K562 (cell line): ENCODE data around the gene RNF187. TPM values are rescaled to one million over a fixed set of nuclear protein-coding genes. Genes with fewer than 3 reads are reported as not detected.

ENCODE experiments used
- ARHGAP35 ChIP-seq: fragments of 450-650 bp; IDR thresholded peaks from 2 replicates; pipeline ENCODE4 v1.6.1; 2018; ENCODE audit not compliant: partially characterized antibody
- CGGBP1 ChIP-seq: fragments of 250-450 bp; sonication (Bioruptor Pico); IDR thresholded peaks from 2 replicates; pipeline ENCODE4 v1.9.0; 2021; ENCODE audit warnings: mild to moderate bottlenecking
- HES1 ChIP-seq: fragments of 450-650 bp; IDR thresholded peaks from 2 replicates; pipeline ENCODE4 v1.6.1; 2016; ENCODE audit warnings: low read depth, mild to moderate bottlenecking, moderate library complexity
- HMGXB4 ChIP-seq: sonication (generic); formaldehyde crosslinking; IDR thresholded peaks from 2 replicates; pipeline ENCODE4 v1.8.1; 2023; ENCODE audit warnings: mild to moderate bottlenecking, missing genetic modification reagents
- HOXB6 ChIP-seq: fragments of 250-450 bp; sonication (Bioruptor Pico); IDR thresholded peaks from 2 replicates; pipeline ENCODE4 v1.5.1; 2022; ENCODE audit warnings: mild to moderate bottlenecking, borderline replicate concordance
- MTA3 ChIP-seq: fragments of 450-650 bp; formaldehyde crosslinking; IDR thresholded peaks from 2 replicates; pipeline ENCODE4 v1.6.1; 2017; ENCODE audit warnings: mild to moderate bottlenecking, borderline replicate concordance
- NFE2L1 ChIP-seq: fragments of 450-650 bp; IDR thresholded peaks from 2 replicates; pipeline ENCODE4 v1.6.1; 2016; ENCODE audit warnings: missing genetic modification characterization, low read depth, mild to moderate bottlenecking, missing compliant biosample characterization, moderate library complexity, borderline replicate concordance
- NFIX ChIP-seq: fragments of 250-450 bp; sonication (Bioruptor Pico); IDR thresholded peaks from 2 replicates; pipeline ENCODE4 v1.4.0; 2020; ENCODE audit warnings: low read depth, mild to moderate bottlenecking, moderate library complexity
- POLR3A ChIP-seq: IDR thresholded peaks from 2 replicates; pipeline ENCODE4 v1.6.1; 2011; ENCODE audit warnings: borderline replicate concordance, mild to moderate bottlenecking, moderate library complexity; ENCODE audit not compliant: insufficient read length, insufficient read depth; ENCODE audit errors: extremely low read depth
- SMAD2 ChIP-seq: fragments of 150-350 bp; IDR thresholded peaks from 2 replicates; pipeline ENCODE4 v1.6.1; 2014; ENCODE audit warnings: low read depth, mild to moderate bottlenecking, low read length
- ZNF395 ChIP-seq: fragments of 200-800 bp; sonication (Bioruptor generic); IDR thresholded peaks from 2 replicates; pipeline ENCODE4 v1.6.1; 2017; ENCODE audit warnings: missing genetic modification characterization, missing compliant biosample characterization
- ZNF57 ChIP-seq: fragments of 450-650 bp; formaldehyde crosslinking; IDR thresholded peaks from 2 replicates; pipeline ENCODE4 v1.4.0; 2020; ENCODE audit warnings: mild to moderate bottlenecking, moderate library complexity
- ZNF766 ChIP-seq: fragments of 200-800 bp; sonication (Bioruptor generic); conservative IDR thresholded peaks from 2 replicates; pipeline ENCODE4 v1.6.1; 2016; ENCODE audit warnings: missing genetic modification characterization, missing compliant biosample characterization
- polyA plus RNA-seq, 8 experiments: library from polyadenylated mRNA; depleted of rRNA in 4 of 8; stranded (reverse) in 5 of 8; unstranded in 3 of 8; fragments of >200 nt; fragmentation: Nextera tagmentation in 2 of 8; fragmentation: Illumina TruSeq in 1 of 8; extraction: Ambion mirVana in 2 of 8; extraction: Trizol in 1 of 8; gene quantifications; 2 replicates each; pipeline versions ENCODE4 v1.2.1 to v1.2.3, GENCODE V29; 2011 to 2014; ENCODE audit warnings: inconsistent platforms in 1 of 8, missing spikeins in 1 of 8
- total RNA-seq, 7 experiments: library from RNA; depleted of rRNA in 6 of 7; stranded (reverse); fragments of >200 nt in 6 of 7; fragmentation: Illumina TruSeq in 2 of 7; extraction: Trizol in 2 of 7; gene quantifications; 2 replicates each; pipeline versions ENCODE4 v1.2.1 to v1.2.3, GENCODE V29; 2011 to 2021; ENCODE audit warnings: low replicate concordance in 1 of 7
- TF ChIP-seq, protein P1 (sequence below): sonication (generic); formaldehyde crosslinking; IDR thresholded peaks from 2 replicates; pipeline ENCODE4 v1.8.0; 2023; ENCODE audit warnings: mild to moderate bottlenecking, missing genetic modification reagents
- TF ChIP-seq, protein P2 (sequence below): sonication (generic); formaldehyde crosslinking; IDR thresholded peaks from 2 replicates; pipeline ENCODE4 v1.8.0; 2022; ENCODE audit warnings: mild to moderate bottlenecking, low read depth, missing genetic modification reagents
- TF ChIP-seq, protein P3 (sequence below): IDR thresholded peaks from 2 replicates; pipeline ENCODE4 v1.6.1; 2011; ENCODE audit not compliant: insufficient read length; ENCODE audit errors: extremely low read depth

Gene RNF187
- total and polyA plus RNA-seq, 9 of the 15 experiments (the other 6 are each of a cell fraction or from before 2014, with no cell fraction given) = 2.3 to 119 (median 41.9) TPM

DNA sequence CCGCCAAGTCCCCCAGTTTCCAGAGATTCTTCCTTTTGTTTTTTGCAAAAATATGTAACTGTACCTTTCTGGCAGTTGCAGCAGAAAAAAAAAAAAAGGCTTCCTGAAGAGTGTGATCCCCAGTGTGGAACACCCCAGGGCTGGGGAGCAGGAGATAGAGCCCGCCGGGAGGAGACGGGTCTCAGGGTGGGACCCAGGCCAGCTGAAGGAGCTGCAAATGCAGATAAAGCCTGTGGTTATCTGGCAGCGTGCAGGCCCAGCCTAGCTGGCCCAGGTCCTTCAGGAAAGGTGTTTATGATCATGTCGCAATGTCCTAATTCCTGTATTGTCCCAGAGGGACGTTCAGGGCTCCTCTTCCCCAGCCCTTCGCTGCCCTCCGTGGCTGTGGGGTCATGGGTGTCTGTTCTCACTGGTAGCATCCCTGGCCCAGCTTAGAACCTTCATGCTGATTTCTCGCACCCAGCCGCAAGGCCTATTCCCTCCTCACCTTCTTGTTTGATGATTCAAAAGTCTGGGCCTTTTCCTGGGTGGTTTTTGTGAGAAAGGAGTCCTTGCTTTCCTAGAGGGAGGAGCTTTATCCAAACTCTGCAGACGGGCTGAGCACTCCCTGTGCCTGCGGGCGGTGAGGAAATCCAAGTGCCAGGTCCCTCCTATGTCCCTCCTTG is 26.2 kb downstream of the RNF187 start (continued):
- no peak for TF ChIP-seq NFIX (CRISPR knock-in tag)
- 0 out of 2 replicates have a peak, but pooled peaks have one; percentile 24 for TF ChIP-seq ZNF57 (CRISPR knock-in tag)
- TF ChIP-seq ZNF766 (CRISPR knock-in tag) = peak; percentile 94
- no peak for TF ChIP-seq ARHGAP35
- no peak for TF ChIP-seq CGGBP1 (CRISPR knock-in tag)
- TF ChIP-seq MTA3 = peak; percentile 95
- no peak for TF ChIP-seq HOXB6 (CRISPR knock-in tag)
- no peak for TF ChIP-seq HMGXB4 (CRISPR knock-in tag)
- peak; percentile 99 for TF ChIP-seq ZNF395 (CRISPR knock-in tag)
- TF ChIP-seq HES1 = peak; percentile 94
- TF ChIP-seq NFE2L1 (tag) = no peak
- TF ChIP-seq, protein P1, sequence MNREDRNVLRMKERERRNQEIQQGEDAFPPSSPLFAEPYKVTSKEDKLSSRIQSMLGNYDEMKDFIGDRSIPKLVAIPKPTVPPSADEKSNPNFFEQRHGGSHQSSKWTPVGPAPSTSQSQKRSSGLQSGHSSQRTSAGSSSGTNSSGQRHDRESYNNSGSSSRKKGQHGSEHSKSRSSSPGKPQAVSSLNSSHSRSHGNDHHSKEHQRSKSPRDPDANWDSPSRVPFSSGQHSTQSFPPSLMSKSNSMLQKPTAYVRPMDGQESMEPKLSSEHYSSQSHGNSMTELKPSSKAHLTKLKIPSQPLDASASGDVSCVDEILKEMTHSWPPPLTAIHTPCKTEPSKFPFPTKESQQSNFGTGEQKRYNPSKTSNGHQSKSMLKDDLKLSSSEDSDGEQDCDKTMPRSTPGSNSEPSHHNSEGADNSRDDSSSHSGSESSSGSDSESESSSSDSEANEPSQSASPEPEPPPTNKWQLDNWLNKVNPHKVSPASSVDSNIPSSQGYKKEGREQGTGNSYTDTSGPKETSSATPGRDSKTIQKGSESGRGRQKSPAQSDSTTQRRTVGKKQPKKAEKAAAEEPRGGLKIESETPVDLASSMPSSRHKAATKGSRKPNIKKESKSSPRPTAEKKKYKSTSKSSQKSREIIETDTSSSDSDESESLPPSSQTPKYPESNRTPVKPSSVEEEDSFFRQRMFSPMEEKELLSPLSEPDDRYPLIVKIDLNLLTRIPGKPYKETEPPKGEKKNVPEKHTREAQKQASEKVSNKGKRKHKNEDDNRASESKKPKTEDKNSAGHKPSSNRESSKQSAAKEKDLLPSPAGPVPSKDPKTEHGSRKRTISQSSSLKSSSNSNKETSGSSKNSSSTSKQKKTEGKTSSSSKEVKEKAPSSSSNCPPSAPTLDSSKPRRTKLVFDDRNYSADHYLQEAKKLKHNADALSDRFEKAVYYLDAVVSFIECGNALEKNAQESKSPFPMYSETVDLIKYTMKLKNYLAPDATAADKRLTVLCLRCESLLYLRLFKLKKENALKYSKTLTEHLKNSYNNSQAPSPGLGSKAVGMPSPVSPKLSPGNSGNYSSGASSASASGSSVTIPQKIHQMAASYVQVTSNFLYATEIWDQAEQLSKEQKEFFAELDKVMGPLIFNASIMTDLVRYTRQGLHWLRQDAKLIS (CRISPR knock-in tag) = peak; percentile 91
- TF ChIP-seq, protein P2, sequence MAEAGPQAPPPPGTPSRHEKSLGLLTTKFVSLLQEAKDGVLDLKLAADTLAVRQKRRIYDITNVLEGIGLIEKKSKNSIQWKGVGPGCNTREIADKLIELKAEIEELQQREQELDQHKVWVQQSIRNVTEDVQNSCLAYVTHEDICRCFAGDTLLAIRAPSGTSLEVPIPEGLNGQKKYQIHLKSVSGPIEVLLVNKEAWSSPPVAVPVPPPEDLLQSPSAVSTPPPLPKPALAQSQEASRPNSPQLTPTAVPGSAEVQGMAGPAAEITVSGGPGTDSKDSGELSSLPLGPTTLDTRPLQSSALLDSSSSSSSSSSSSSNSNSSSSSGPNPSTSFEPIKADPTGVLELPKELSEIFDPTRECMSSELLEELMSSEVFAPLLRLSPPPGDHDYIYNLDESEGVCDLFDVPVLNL (CRISPR knock-in tag) = no peak
- no peak for TF ChIP-seq SMAD2
- no peak for TF ChIP-seq POLR3A
- TF ChIP-seq, protein P3, sequence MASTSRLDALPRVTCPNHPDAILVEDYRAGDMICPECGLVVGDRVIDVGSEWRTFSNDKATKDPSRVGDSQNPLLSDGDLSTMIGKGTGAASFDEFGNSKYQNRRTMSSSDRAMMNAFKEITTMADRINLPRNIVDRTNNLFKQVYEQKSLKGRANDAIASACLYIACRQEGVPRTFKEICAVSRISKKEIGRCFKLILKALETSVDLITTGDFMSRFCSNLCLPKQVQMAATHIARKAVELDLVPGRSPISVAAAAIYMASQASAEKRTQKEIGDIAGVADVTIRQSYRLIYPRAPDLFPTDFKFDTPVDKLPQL = no peak
